ENCODE data around the gene PLK5.

PLK5 gene

GRCh38 chr19:1501200-1501595, 22.7 kb upstream of the PLK5 start:
- TF ChIP-seq CTCF (IDR thresholded peaks at IDR 0.05; ENCODE audit: low read depth, low read length): no peak
- DNase-seq (ENCODE audit: low read depth in 2 of 2): no peak
- no peak overlapping the region for H3K4me3 ChIP-seq (replicated peaks in 1 of 2; ENCODE audit: low read depth in 2 of 2, low read length in 2 of 2)

GRCh38 chr19:1502433-1503088, 21.3 kb upstream of the PLK5 start:
- no peak overlapping the region for H3K4me3 ChIP-seq (replicated peaks in 1 of 2; ENCODE audit: low read depth in 2 of 2, low read length in 2 of 2)
- no peak for DNase-seq (ENCODE audit: low read depth in 2 of 2)
- no peak for TF ChIP-seq CTCF (IDR thresholded peaks at IDR 0.05; ENCODE audit: low read depth, low read length)

GRCh38 chr19:1503089-1503924, 20.6 kb upstream of the PLK5 start:
- DNase-seq (ENCODE audit: low read depth in 2 of 2): peak; percentile 34 to 49
- H3K4me3 ChIP-seq (replicated peaks in 1 of 2; ENCODE audit: low read depth in 2 of 2, low read length in 2 of 2): peak overlapping the region in 1 of 2 donors; percentile 5

DNA sequence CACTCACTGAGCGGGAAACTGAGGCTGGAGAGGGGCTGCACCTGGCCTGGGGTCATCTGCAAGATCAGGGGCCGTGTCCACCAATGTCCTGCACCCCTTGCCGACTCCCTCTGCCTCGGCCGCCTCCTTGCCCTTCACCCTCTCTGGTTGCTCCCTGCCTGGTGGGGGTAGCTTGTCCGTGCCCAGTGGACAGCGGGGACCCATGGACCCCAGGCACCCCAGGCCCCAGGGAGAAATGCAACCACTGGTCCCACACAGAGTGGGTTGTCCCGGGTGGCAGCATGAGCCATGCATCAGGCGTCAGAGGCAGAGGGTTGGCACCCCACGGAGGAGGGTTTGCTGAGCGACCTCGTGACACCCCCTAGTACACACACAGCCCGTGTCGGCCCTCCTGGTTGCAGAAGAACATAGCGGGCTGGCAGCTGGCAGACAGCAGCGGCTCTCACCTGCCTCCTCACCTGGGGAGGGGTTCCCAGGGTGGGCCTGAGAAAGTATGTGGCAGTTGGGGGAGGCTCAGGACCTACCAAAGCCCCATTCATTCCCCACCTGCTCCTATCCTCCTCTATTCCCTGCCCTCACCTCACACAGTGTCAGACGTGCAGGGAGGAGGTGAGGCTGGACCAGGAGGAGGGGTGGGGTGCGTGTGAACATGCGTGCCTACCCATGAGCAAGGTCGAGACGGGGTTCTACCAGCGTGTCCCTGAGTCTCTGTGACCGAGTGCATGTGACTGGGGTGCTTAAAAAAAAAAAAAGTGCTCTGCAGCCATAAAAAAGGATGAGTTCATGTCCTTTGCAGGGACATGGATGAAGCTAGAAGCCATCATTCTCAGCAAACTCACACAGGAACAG, 19.7 kb upstream of the PLK5 start:
- DNase-seq (ENCODE audit: low read depth in 2 of 2): no peak
- no peak overlapping the region for H3K4me3 ChIP-seq (replicated peaks in 1 of 2; ENCODE audit: low read depth in 2 of 2, low read length in 2 of 2)
- no peak for TF ChIP-seq CTCF (IDR thresholded peaks at IDR 0.05; ENCODE audit: low read depth, low read length)

More at GRCh38 chr19:1503089-1503924, 20.6 kb upstream of the PLK5 start:
- peak; percentile 59 for TF ChIP-seq CTCF (IDR thresholded peaks at IDR 0.05; ENCODE audit: low read depth, low read length)

DNA sequence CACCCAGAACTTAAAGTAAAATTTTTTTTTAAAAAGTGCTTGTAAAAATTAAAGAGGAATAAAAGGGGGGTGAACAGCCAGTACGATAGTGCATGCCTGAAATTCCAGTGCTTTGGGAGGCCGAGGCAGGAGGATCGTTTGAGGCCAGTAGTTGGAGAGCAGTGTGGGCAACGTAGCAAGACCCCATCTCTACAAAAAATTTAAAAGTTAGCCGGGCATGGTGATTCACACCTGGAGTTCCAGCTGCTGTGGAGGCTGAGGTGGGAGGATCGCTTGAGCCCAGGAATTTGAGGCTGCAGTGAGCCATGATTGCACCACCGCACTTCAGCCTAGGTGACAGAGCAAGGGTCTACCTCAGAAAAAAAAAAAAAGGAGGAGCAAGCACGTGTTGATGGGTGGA, 18.9 kb upstream of the PLK5 start:
- no peak overlapping the region for H3K4me3 ChIP-seq (replicated peaks in 1 of 2; ENCODE audit: low read depth in 2 of 2, low read length in 2 of 2)
- no peak for DNase-seq (ENCODE audit: low read depth in 2 of 2)
- TF ChIP-seq CTCF (IDR thresholded peaks at IDR 0.05; ENCODE audit: low read depth, low read length): no peak

DNA sequence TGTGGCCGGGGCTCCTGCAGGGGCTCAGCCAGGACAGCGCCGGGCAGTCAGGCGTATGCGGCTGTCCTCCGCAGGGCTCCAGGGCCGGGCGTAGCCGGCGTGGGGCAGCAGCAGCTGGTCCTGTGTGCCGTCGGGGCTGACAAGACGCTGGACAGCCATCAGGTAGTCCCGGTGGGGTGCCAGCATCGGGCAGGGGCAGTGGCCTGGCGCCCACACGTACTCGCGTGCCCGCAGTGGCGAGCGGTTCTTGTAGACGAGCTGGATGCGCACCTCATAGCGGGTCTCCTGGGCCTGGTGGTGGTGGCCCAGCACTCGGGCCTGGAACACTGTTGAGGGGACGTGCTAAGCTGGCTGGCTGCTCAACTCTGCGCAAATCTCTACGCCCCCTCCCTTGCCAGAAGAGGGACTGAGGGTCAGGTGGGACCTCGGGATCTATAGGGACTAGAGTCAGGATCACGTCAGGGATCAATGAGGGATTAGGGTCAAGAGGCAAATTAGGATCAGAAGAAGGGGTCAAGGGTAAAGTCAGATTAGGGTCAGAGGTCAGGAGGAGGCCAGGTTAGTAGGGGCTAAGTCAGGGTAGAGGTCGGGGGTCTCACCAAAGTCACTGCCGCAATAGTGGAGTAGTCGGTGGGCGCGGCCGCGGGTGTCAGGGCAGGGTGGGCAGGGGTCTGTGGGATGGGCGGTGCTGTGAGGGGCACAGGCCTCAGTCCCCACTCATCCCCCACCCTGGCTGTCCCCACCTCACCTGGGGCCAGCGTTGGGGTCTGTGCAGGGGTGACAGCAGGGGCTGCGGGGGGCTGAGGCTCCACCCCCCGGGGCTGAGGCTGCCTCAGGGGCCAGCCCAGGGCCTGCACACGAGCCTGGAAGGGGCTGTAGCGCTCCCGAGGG, 17.6 kb upstream of the PLK5 start:
- H3K4me3 ChIP-seq (replicated peaks in 1 of 2; ENCODE audit: low read depth in 2 of 2, low read length in 2 of 2): no peak overlapping the region
- TF ChIP-seq CTCF (IDR thresholded peaks at IDR 0.05; ENCODE audit: low read depth, low read length): no peak
- DNase-seq (ENCODE audit: low read depth in 2 of 2): no peak

Measured in cardiac fibroblast (primary cell).